HG02798 (cell line): ENCODE results near the gene EDDM3A.
A peak's percentile ranks its signal among the peaks of the same experiment; 100 is the strongest.
"Not testable (repeated sequence)": the region's sequence is repeated elsewhere in the genome, so short reads cannot be mapped to it uniquely, and the experiment has no call there.

Source experiments
- ATAC-seq: cut with Tn5 transposase; IDR thresholded peaks from one replicate; pipeline ENCODE4 v1.9.1; 2021; ENCODE audit warnings: mild to moderate bottlenecking; ENCODE audit not compliant: unreplicated experiment, poor library complexity

The EDDM3A gene, protein sequence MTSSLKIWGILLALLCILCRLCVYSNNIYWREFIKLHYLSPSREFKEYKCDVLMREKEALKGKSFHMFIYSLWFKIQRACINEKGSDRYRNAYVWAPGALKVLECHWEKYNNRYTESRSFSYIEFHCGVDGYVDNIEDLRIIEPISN

DNA sequence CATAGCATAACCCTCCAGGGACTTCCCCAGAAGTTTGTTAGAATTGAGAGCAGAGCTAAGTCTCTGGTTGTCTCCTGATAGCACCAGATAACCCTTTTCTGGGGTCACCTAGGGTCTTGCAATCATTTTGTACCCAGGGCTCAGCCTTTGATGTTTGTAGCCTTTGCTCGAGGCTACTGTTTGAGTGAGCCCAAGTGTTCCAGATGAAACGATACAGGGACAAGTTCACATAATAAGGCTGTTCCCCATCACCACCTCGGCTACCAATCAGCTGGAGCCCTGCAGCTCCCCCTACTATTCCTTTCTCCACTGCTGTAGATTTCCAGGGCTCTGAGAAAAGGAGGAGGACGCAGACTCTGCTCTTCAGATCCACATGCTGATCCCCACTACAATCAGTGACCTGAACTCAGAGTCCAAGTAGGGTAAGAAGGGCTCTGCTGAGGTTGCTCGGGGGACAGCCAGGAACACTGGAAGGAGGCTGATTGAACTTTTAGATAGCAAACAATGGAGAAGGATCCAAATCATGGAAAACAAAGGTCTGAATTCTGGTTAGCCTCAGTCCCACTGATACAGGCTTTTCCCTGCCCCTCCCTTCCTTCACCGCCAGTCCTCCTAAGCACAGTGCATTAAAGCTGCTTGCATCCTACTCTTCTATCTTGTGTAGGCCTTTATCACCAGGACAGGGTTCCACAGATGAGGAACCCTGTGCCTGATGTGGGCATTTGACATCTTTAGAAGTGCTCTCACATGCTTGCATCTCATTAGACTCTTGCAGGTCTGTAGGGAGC, at the start of gene EDDM3A:
EDDM3A (plus strand) TSS at position 317 of the 788 bp plus-strand sequence. CDS start 1,694 bp downstream, outside the sequence.
- no peak for ATAC-seq

DNA sequence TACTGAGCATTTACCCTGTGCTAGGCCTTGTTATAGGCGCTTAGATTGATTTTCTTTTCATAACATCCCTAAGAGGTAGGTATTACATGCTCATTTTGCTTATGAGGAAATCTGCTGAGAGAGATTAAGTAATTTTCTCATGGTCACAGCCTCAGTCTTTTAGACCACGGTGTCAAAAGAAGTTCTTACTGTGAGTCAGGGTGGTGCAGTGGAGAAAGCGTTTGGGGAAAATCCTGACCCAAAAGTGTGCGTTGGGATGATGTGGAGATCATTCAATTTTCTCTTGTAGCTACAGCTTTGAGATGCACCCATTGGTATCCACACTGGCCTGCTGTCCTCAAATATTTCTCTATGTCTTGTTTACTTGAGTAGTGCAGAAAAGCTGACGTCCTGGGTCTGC, 48.9 kb upstream of the EDDM3A start:
- ATAC-seq, result no peak

DNA sequence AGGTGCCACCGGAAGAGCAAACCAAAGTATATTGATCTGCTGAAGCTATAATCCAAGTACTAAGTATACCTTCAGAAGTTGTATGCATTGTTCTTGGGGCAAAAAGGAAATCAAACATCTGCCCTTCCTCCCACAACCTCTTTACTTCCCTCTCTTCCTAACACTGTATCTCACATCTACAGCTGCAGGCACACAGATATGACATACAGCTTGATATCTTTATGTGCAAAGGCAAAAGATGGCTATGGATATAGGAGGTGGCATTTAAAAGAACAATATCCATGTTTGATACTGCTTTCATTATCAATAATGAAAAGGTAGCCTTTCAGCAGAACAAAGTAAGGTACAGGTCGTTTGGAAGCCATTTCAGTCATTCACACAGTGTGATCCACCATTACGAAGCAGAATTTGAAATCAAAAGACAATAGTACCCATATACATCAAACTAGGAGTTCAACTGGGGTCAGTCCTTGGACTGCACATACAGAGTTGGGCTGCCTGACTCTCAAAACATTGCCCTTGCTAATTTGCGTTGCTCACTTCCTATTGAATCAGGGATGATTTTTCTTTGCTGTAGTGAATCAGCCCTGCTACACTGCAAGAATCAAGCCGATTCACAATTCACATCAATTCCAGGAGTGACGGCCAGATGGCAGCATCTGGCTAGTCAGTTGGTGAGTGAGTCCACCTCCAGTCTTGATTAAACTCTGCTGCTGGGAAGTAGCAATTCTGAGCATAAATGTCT, 48.2 kb upstream of the EDDM3A start:
- ATAC-seq, result peak; percentile 52

GRCh38 chr14:20698018-20698329, 47.7 kb upstream of the EDDM3A start:
- no peak for ATAC-seq

- no peak for ATAC-seq
These were observed 46.8 kb upstream of the EDDM3A start for GRCh38 chr14:20698934-20699333.

DNA sequence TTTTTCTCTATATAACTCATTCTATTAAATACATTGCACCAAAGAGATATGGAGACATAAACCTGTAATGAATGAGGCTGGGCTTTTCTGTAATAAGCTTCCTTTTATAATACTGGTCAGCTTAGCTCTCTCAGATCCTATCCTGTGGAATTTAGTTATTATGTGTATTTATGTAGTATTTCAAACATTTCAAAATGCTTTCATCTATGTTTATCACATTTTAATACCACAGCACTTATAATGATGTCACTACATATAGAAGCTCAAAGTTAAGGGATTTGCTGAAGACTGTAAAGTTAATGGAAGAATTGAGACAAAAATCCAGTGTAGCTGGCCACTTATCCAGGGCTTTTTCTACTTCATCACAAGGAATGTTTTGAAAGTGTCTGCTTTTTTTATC, 45.8 kb upstream of the EDDM3A start:
- no peak for ATAC-seq

GRCh38 chr14:20700965-20701364, 44.7 kb upstream of the EDDM3A start:
- ATAC-seq, result not testable (repeated sequence)

DNA sequence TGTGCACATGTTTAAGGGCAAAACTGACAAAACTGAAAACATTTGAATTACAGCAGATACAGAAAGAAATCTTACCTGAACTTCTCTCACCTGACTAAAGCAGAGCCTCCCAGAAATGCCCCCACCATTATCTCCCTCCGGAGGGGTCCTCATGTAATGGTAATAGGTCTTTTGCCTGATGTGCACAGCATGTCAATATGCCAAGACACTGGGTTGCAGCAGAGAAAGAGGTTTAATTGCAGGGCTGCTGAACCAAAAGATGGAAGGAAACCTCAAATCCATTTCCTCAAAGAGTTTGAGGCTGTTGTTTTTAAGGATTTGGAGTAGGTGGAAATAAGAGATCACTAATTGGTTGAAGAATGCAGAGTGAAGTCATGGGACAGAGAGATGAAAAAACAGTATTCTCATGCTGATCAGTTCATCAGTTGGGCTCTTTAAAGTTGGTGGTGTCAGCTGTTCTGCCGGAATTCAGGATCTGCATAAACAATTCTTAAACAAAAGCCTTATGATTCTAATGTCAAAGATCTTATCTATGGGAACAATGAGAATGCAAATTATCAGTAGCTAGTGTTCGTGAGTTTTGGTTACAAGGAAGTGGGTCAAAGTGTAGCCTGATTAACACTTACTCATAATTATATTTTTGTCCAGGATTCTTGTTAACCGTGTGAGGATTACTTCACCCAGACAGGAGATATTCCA, 38.9 kb upstream of the EDDM3A start:
- no peak for ATAC-seq

- ATAC-seq, result no peak
These were observed 38.1 kb upstream of the EDDM3A start for GRCh38 chr14:20707622-20708021.

DNA sequence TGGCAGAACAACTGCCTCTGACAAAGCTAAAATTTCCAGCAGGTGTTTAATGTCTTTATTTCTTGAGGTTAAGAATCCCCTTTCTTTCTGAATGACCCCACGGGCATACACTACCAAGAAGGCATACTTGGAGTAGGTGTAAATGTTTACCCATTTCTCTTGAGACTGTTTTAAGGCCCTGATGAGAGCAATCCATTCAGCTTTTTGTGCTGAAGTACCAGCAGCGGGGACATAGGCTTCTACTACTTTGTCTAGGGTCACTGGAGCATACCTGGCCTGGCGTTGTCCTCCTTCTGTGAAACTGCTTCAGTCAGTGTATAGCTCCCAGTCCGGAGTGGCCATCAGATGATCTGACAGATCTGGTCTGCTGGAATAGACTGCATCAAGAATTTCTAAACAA, 34.4 kb upstream of the EDDM3A start:
- no peak for ATAC-seq

GRCh38 chr14:20711685-20712084, 34.0 kb upstream of the EDDM3A start:
- no peak for ATAC-seq

DNA sequence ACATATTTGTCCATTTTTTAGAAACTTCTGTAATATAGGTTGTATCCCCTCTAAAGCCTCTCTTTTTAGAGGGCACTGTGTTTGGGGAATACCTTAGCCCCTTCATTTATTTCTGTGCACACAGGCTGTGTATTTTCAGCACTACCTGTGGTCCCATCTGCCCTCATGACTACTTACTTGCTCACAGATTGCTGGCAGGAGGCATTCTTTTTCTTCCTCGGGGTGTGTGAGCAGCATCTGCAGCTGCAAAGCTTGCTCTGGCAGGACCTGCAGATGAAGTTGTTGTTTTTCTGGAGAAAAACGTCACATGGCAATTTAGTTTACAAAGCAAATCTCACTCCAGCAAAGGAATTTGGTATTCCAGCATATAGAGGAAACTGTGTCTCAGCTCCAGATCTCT, 32.8 kb upstream of the EDDM3A start:
- ATAC-seq, result no peak

DNA sequence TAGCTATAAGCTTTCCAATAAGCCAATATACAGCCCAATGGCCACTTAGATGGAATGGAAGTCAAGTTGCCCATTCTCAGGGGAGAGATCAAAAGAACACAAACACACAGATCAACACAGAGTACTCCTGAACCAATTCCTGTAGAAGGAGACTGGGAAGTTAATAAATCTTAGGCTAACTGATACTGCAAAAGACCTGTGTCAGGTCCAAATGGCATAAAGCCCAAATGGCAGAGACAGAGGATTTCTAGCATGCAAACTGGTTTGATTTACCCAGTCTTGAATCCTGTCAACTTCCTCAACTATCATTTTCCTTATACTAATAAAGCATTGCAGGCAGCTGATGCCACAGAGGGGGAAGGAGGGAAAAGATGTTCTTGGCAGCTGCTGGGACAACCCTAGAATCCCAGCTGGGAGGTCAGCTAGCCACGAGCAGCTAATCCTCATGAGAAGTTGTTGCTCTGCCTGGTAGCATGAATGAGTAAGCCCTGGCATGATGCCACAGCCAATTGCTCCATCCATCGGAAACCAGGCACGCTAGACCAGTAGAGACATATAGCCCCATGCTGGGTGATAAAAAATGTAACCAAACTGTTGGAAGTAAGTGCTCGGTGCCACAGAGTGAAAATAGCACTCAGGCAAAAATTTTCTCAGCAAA, 31.0 kb upstream of the EDDM3A start:
- no peak for ATAC-seq

- no peak for ATAC-seq
These were observed 25.9 kb upstream of the EDDM3A start for GRCh38 chr14:20719777-20720176.

DNA sequence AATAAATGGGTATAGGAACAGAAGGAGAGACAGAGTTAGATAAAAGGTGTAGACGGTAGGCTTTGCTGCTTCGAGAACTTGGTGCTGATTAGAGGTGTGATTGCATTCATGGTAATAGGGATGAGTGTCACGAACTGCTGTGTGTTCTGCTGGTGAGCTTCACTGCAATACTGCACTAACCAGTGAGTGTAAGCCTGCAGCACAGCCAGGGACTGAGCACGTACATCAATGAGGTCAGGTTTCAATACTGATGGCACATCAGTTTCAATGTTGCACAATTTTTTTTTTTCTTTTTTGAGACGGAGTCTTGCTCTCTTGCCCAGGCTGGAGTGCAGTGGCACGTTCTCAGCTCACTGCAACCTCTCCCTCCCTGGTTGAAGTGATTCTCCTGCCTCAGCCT, 24.9 kb upstream of the EDDM3A start:
- no peak for ATAC-seq

DNA sequence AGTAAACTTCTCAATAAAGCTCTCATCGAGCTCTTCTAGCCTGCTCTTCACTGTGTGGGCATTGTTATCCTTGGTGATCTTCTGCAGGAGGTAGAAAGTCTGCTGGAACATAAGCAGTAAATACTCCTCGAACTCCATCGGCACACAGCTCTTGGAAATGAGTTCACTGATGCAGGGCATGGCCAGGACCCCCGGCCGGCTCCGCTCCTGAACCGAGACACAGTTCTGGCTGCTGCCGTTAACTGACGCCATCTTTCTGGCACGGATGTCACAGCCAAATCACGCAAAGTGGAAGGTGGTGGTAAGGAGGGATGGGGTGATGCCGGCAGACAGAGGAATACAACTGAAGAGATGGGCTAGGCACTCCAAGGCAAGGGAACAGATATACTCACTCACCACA, 23.7 kb upstream of the EDDM3A start:
- no peak for ATAC-seq

GRCh38 chr14:20723488-20723887, 22.2 kb upstream of the EDDM3A start:
- no peak for ATAC-seq

GRCh38 chr14:20726121-20726520, 19.6 kb upstream of the EDDM3A start:
- ATAC-seq, result not testable (repeated sequence)

DNA sequence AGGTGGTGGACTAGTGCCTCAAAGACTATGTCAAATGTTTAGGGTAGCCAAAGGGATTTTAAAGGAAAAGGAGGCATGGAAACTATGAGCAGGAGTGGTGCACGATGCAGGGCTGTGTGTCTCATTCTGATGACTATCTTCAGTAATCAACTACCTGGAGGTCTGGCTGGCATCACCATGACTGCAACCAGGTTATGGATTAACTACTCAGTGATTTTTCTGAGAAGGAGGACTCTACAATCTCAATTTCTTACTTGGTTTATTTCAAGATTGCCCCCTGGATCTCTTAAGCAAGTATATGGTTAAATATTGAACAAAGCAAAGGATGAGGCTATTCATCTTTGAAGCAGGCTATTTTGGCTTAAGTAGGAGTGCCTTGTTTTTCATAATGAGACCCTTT, 19.2 kb upstream of the EDDM3A start:
- no peak for ATAC-seq

- ATAC-seq, result no peak
These were observed 14.8 kb upstream of the EDDM3A start for GRCh38 chr14:20730891-20731290.
